HEK293 (cell line): ENCODE measurements around the gene INSYN2B.

Experiments
- BCL11A ChIP-seq: fragments of 450-650 bp; formaldehyde crosslinking; IDR thresholded peaks from 2 replicates; pipeline ENCODE4 v1.5.1; 2016; ENCODE audit warnings: low read depth, missing biosample characterization, missing genetic modification characterization
- CTCF ChIP-seq: fragments of 450-650 bp; formaldehyde crosslinking; IDR thresholded peaks from 2 replicates; pipeline ENCODE4 v1.5.1; 2016; ENCODE audit warnings: missing biosample characterization, missing genetic modification characterization
- GFI1B ChIP-seq: fragments of 450-650 bp; formaldehyde crosslinking; IDR thresholded peaks from 2 replicates; pipeline ENCODE4 v1.5.1; 2016; ENCODE audit warnings: missing biosample characterization, missing genetic modification characterization
- HOXC10 ChIP-seq: sonication (generic); formaldehyde crosslinking; IDR thresholded peaks from 2 replicates; pipeline ENCODE4 v1.8.1; 2023; ENCODE audit warnings: mild to moderate bottlenecking, missing genetic modification reagents
- PBX3 ChIP-seq: sonication (generic); formaldehyde crosslinking; IDR thresholded peaks from 2 replicates; pipeline ENCODE4 v1.8.1; 2022; ENCODE audit warnings: mild to moderate bottlenecking, moderate library complexity, missing genetic modification reagents
- REST ChIP-seq: fragments of 450-650 bp; formaldehyde crosslinking; IDR thresholded peaks from 2 replicates; pipeline ENCODE4 v1.5.1; 2016; ENCODE audit warnings: missing biosample characterization, missing genetic modification characterization
- YY1 ChIP-seq: fragments of 450-650 bp; formaldehyde crosslinking; IDR thresholded peaks from 2 replicates; pipeline ENCODE4 v1.5.1; 2018; ENCODE audit warnings: missing biosample characterization, missing genetic modification characterization
- ZNF623 ChIP-seq: fragments of 450-650 bp; formaldehyde crosslinking; IDR thresholded peaks from 2 replicates; pipeline ENCODE4 v1.5.1; 2016; ENCODE audit warnings: missing biosample characterization, missing genetic modification characterization

- no peak for TF ChIP-seq PBX3 (CRISPR knock-in tag)
- TF ChIP-seq HOXC10 (CRISPR knock-in tag): no peak
- no peak for TF ChIP-seq CTCF (tag by site-specific recombination)
- no peak for TF ChIP-seq GFI1B (tag by site-specific recombination)
- no peak for TF ChIP-seq BCL11A (tag by site-specific recombination)
- no peak for TF ChIP-seq REST
- TF ChIP-seq YY1 (tag by site-specific recombination): no peak
- TF ChIP-seq ZNF623 (tag by site-specific recombination): no peak
These were observed 17.5 kb upstream of the INSYN2B start for GRCh38 chr5:169997798-169998197.
